Esophagus (tissue), 2 donors: ENCODE measurements around the gene KRTAP12-1. TPM values are rescaled to one million over a fixed set of nuclear protein-coding genes. Genes with fewer than 3 reads are reported as not detected.
"Not testable (repeated sequence)": the region's sequence is repeated elsewhere in the genome, so short reads cannot be mapped to it uniquely, and the experiment has no call there.

Source experiments
- H3K27ac ChIP-seq, 2 donors: one replicate each; pipeline ENCODE4 v1.5.1; 2013; ENCODE audit warnings: low read depth in 2 of 2, mild to moderate bottlenecking in 2 of 2, inconsistent platforms in 1 of 2, low read length in 1 of 2, moderate library complexity in 1 of 2
- H3K27me3 ChIP-seq, 2 donors: one replicate each; pipeline ENCODE4 v1.6.1; 2013; ENCODE audit warnings: low read length in 2 of 2, control low read depth in 1 of 2, mild to moderate bottlenecking in 1 of 2; ENCODE audit not compliant: insufficient read depth in 2 of 2, control insufficient read depth in 1 of 2
- H3K36me3 ChIP-seq, 2 donors: one replicate each; pipeline ENCODE4 v1.6.1; 2013; ENCODE audit warnings: low read length in 1 of 2; ENCODE audit not compliant: control insufficient read depth in 2 of 2, insufficient read depth in 2 of 2
- H3K4me1 ChIP-seq, 2 donors: one replicate each; pipeline ENCODE4 v1.6.1; 2013; ENCODE audit warnings: low read length in 1 of 2; ENCODE audit not compliant: control insufficient read depth in 2 of 2, insufficient read depth in 2 of 2
- H3K4me3 ChIP-seq, 2 donors: one replicate each; pipeline ENCODE4 v1.5.1; 2013; ENCODE audit warnings: low read length in 2 of 2, mild to moderate bottlenecking in 2 of 2, low read depth in 1 of 2, moderate library complexity in 1 of 2
- H3K9me3 ChIP-seq, 2 donors: one replicate each; pipeline ENCODE4 v1.6.1; 2013; ENCODE audit warnings: mild to moderate bottlenecking in 2 of 2, low read depth in 1 of 2, low read length in 1 of 2, moderate library complexity in 1 of 2; ENCODE audit not compliant: control insufficient read depth in 2 of 2, insufficient read depth in 1 of 2
- WGBS, 2 donors: extraction: QIAGEN DNeasy Blood & Tissue Kit; methylation state at CpG; one replicate each; pipeline ENCODE4 v1.1.7; 2013; 5-methylcytosine and 5-hydroxymethylcytosine counted together
- polyA plus RNA-seq, 2 donors: library from polyadenylated mRNA; stranded (reverse); fragments of 200-250 nt; gene quantifications; one replicate each; pipeline ENCODE4 v1.2.3, GENCODE V29; 2013
- donor health status: healthy with polysubstance abuse.
- donor health status: Bipolar disorder and iron deficiency.

The KRTAP12-1 gene
- polyA plus RNA-seq, 2 donors: not detected

GRCh38 chr21:44638506-44639330, 43.2 kb downstream of the KRTAP12-1 start:
- H3K4me3 ChIP-seq, H3K27ac ChIP-seq, H3K9me3 ChIP-seq, H3K36me3 ChIP-seq, H3K27me3 ChIP-seq, H3K4me1 ChIP-seq: not testable (repeated sequence)
- WGBS, 2 donors: 79 to 84% methylated on average over 17 to 21 of the region's 21 CpGs

- not testable (repeated sequence) for H3K27me3 ChIP-seq, H3K27ac ChIP-seq, H3K4me3 ChIP-seq, H3K9me3 ChIP-seq, H3K36me3 ChIP-seq, H3K4me1 ChIP-seq
- whole genome bisulfite sequencing, 2 donors: 64 to 65% methylated on average over 8 to 12 of the region's 12 CpGs
Measured at GRCh38 chr21:44637851-44638348, 44.1 kb downstream of the KRTAP12-1 start.

- Histone ChIP-seq H3K27me3 (peaks cover 0 to 5% of the 10 kb centered on the region in 2 donors), H3K27ac (no peak within 1 kb of the TSS), H3K9me3 (no peaks in the 10 kb centered on the region), H3K36me3 (no peaks in the 10 kb centered on the region), H3K4me3 (no peak within 1 kb of the TSS), H3K4me1 (no peaks in the 10 kb centered on the region)
- 49 to 50% methylated on average over 17 to 21 of the region's 21 CpGs for WGBS, 2 donors
Measured at GRCh38 chr21:44637018-44637850, 44.7 kb downstream of the KRTAP12-1 start, which contains the start of gene KRTAP10-10. Gene KRTAP10-10 (plus strand): TSS chr21:44637356. CDS start chr21:44637418, 62 bp downstream.

- Histone ChIP-seq H3K27me3 (peaks cover 0 to 5% of the 10 kb centered on the region in 2 donors), H3K36me3 (no peaks in the 10 kb centered on the region), H3K4me3 (no peak overlapping the region), H3K9me3 (no peaks in the 10 kb centered on the region), H3K27ac (no peak overlapping the region), H3K4me1 (no peaks in the 10 kb centered on the region)
- 76 to 84% methylated on average over 15 of the region's 15 CpGs for WGBS, 2 donors
Measured at GRCh38 chr21:44636209-44637017, 45.5 kb downstream of the KRTAP12-1 start.

GRCh38 chr21:44632067-44632466, 49.9 kb downstream of the KRTAP12-1 start:
- peaks cover 0 to 5% of the 10 kb centered on the region in 2 donors for H3K27me3 ChIP-seq
- peaks cover 0 to 2% of the 10 kb centered on the region in 2 donors for H3K4me1 ChIP-seq

More at GRCh38 chr21:44632067-44632466, 49.9 kb downstream of the KRTAP12-1 start:
- Histone ChIP-seq H3K27ac (no peak overlapping the region), H3K9me3 (peaks cover 0 to 3% of the 10 kb centered on the region in 2 donors), H3K4me3 (no peak overlapping the region), H3K36me3 (no peaks in the 10 kb centered on the region)
- WGBS, 2 donors: 88 to 89% methylated on average over 1 of the region's 1 CpG

Other genes starting within 250 kb of the KRTAP12-1 start
- under 1 TPM; 0.63 to 0.93 TPM for gene LRRC3, start 226.7 kb downstream of the KRTAP12-1 start, polyA plus RNA-seq
- gene KRTAP10-1, start 142.0 kb downstream of the KRTAP12-1 start, polyA plus RNA-seq: not detected
- not detected for gene KRTAP10-2, start 130.7 kb downstream of the KRTAP12-1 start, polyA plus RNA-seq
- not detected for gene KRTAP10-3, start 123.4 kb downstream of the KRTAP12-1 start, polyA plus RNA-seq
- not detected for gene KRTAP10-4, start 108.4 kb downstream of the KRTAP12-1 start, polyA plus RNA-seq
- not detected for gene KRTAP10-5, start 101.6 kb downstream of the KRTAP12-1 start, polyA plus RNA-seq
- not detected for gene KRTAP10-6, start 89.7 kb downstream of the KRTAP12-1 start, polyA plus RNA-seq
- not detected for gene KRTAP10-7, start 81.6 kb downstream of the KRTAP12-1 start, polyA plus RNA-seq
- not detected for gene KRTAP10-8, start 70.1 kb downstream of the KRTAP12-1 start, polyA plus RNA-seq
- gene KRTAP10-9, start 55.1 kb downstream of the KRTAP12-1 start, polyA plus RNA-seq: not detected
- gene KRTAP10-10, start 44.8 kb downstream of the KRTAP12-1 start, polyA plus RNA-seq: not detected
- gene KRTAP10-11, start 35.7 kb downstream of the KRTAP12-1 start, polyA plus RNA-seq: not detected
- gene KRTAP12-4, start 27.5 kb downstream of the KRTAP12-1 start, polyA plus RNA-seq: not detected
- gene KRTAP12-3, start 24.2 kb downstream of the KRTAP12-1 start, polyA plus RNA-seq: not detected
- not detected for gene KRTAP12-2, start 15.2 kb downstream of the KRTAP12-1 start, polyA plus RNA-seq
- gene KRTAP10-12, start 15.0 kb upstream of the KRTAP12-1 start, polyA plus RNA-seq: not detected
- gene TSPEAR, start 29.4 kb upstream of the KRTAP12-1 start, polyA plus RNA-seq: under 1 TPM; 0.01 to 0.04 TPM
- 10 to 100 TPM; 28.1 to 30.4 TPM for gene UBE2G2, start 119.7 kb upstream of the KRTAP12-1 start, polyA plus RNA-seq
- gene SUMO3, start 135.9 kb upstream of the KRTAP12-1 start, polyA plus RNA-seq: 10 to 100 TPM; 13.4 to 36.5 TPM
- 10 to 100 TPM; 45.8 to 47.4 TPM for gene PTTG1IP, start 191.5 kb upstream of the KRTAP12-1 start, polyA plus RNA-seq
- 10 to 100 TPM in 1 of 2 donors, 1 to 10 TPM in 1; 7.3 to 10.0 TPM for gene ITGB2, start 238.7 kb upstream of the KRTAP12-1 start, polyA plus RNA-seq